GM10266 (cell line): Measurements from ENCODE around the gene LSP1.
A peak's percentile ranks its signal among the peaks of the same experiment; 100 is the strongest.

Experiments used
- DNase-seq: peaks from one replicate; pipeline ENCODE4 v3.0.0; 2012; ENCODE audit errors: extremely low spot score
- CTCF ChIP-seq: IDR thresholded peaks from 2 replicates; pipeline ENCODE4 v1.5.1; 2012; ENCODE audit warnings: mild to moderate bottlenecking, low read depth; ENCODE audit not compliant: control insufficient read depth, insufficient read depth; ENCODE audit errors: missing control alignments

Gene LSP1

GRCh38 chr11:1834779-1835670, 17.9 kb upstream of the LSP1 start, which contains the start of gene SYT8:
Gene SYT8, plus strand, starts transcription at chr11:1834990. Its CDS starts 116 bp downstream, at chr11:1835106.
- no peak for TF ChIP-seq CTCF
- DNase-seq, result no peak

- no peak for TF ChIP-seq CTCF
- no peak for DNase-seq
Observed at GRCh38 chr11:1835671-1836010, 17.2 kb upstream of the LSP1 start.

GRCh38 chr11:1836011-1836945, 16.6 kb upstream of the LSP1 start:
- DNase-seq, result no peak

GRCh38 chr11:1837171-1838076, 15.5 kb upstream of the LSP1 start:
- DNase-seq, result peak; percentile 96
- peak; percentile 92 for TF ChIP-seq CTCF

More at GRCh38 chr11:1836011-1836945, 16.6 kb upstream of the LSP1 start:
- TF ChIP-seq CTCF, result no peak

- no peak for DNase-seq
- peak; percentile 14 for TF ChIP-seq CTCF
Observed at GRCh38 chr11:1838077-1838425, 14.8 kb upstream of the LSP1 start.

GRCh38 chr11:1838426-1839144, 14.3 kb upstream of the LSP1 start, which contains the start of gene TNNI2:
Gene TNNI2, plus strand, starts transcription at chr11:1838981. Its CDS starts 716 bp downstream, at chr11:1839697.
- TF ChIP-seq CTCF, result no peak
- no peak for DNase-seq
